SK-MEL-5 (cell line): ENCODE results near the gene SCYL2. TPM values are rescaled to one million over a fixed set of nuclear protein-coding genes. Genes with fewer than 3 reads are reported as not detected.

Experiments used
- DNase-seq: peaks from one replicate; pipeline ENCODE4 v3.0.0-alpha.2; 2016; ENCODE audit warnings: low read depth, low spot score
- in situ Hi-C: cut with HindIII; loops from 2 replicates; pipeline ENCODE4 v1.10.0; 2016; ENCODE audit warnings: low sequenced_read_pairs, high pct_unique_total_duplicates, low pct_unique_long_range_greater_than_20kb
- small RNA-seq, 2 experiments: library from RNA; depleted of rRNA; stranded (forward); fragments of <200 nt; gene quantifications; one replicate each; pipeline ENCODE3, GENCODE V24; 2014
- total RNA-seq: library from RNA; depleted of rRNA; stranded (reverse); fragments of >200 nt; shearing (Covaris generic); gene quantifications from 2 replicates; pipeline ENCODE4 v1.2.3, GENCODE V29; 2014; rRNA removed

Gene SCYL2
- total RNA-seq, 1 experiment from 2014 or later = 42.1 TPM

- DNase-seq = no peak
- in situ Hi-C loops = no loop called here
Observed at GRCh38 chr12:100383586-100384558, 116.9 kb downstream of the SCYL2 start.

DNA sequence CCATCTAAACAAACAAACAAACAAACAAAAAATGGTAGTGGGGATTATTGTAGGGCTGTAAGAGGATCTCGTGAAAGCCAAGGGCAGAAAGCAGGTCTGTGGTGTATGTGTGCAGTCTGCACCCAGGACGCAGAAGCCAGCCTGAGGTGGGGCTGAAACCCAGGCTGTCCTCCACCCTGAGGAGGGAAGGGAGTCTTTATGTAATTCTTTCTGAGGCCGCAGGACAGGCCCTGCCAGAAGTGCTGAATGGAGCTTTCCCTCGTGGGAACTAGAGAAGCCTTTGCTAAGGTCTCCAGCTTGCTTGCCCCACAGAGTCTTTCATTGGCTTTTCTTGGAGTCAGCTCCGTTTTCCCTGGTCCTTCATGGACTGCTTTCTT lies 117.6 kb downstream of the SCYL2 start:
- no peak for DNase-seq
- in situ Hi-C loops = no loop called here

GRCh38 chr12:100388382-100388781 lies 121.4 kb downstream of the SCYL2 start:
- DNase-seq = no peak

More at GRCh38 chr12:100388382-100388781, 121.4 kb downstream of the SCYL2 start:
- in situ Hi-C loops = no loop called here

Small RNA genes lying within 50 kb of the gene (small RNA-seq; reads per million reads assigned to genes)
- 0 reads per million in 2 experiments for gene RF00019

Other genes starting within 250 kb of the SCYL2 start
- gene BLTP3B, start 124.3 kb upstream of the SCYL2 start, total RNA-seq = 15.0 and 16.8 TPM in 2 replicates
- 36.0 and 39.1 TPM in 2 replicates for gene ACTR6, start 66.4 kb upstream of the SCYL2 start, total RNA-seq
- 1.1 and 2.5 TPM in 2 replicates for gene DEPDC4, start 98 bp upstream of the SCYL2 start, total RNA-seq
- gene SLC17A8, start 89.9 kb downstream of the SCYL2 start, total RNA-seq = 0.11 TPM in 1 of 2 replicates, not detected in the other
- gene NR1H4, start 206.7 kb downstream of the SCYL2 start, total RNA-seq = 0.05 and 0.11 TPM in 2 replicates